K562 (cell line): ENCODE results near the gene ZNF326. TPM values are rescaled to one million over a fixed set of nuclear protein-coding genes. Genes with fewer than 3 reads are reported as not detected.

ENCODE experiments used
- CCNT2 ChIP-seq: IDR thresholded peaks from 2 replicates; pipeline ENCODE4 v1.6.1; 2011; ENCODE audit warnings: borderline replicate concordance, low read depth, mild to moderate bottlenecking, moderate library complexity, mixed read lengths, low read length; ENCODE audit not compliant: insufficient read length; ENCODE audit errors: extremely low read depth
- CEBPG ChIP-seq, 3 experiments: fragments of 200-800 bp in 1 of 3; sonication (Bioruptor generic) in 1 of 3; sonication (generic) in 1 of 3; formaldehyde crosslinking in 1 of 3; IDR thresholded peaks in 2 of 3; conservative IDR thresholded peaks in 1 of 3; 2 replicates each; pipeline versions ENCODE4 v1.6.1 to v1.8.0; 2016 to 2022; ENCODE audit warnings: missing compliant biosample characterization in 2 of 3, missing genetic modification characterization in 2 of 3, mild to moderate bottlenecking in 1 of 3, missing genetic modification reagents in 1 of 3
- CHD7 ChIP-seq: fragments of 200-600 bp; sonication (generic); IDR thresholded peaks from one replicate; pipeline ENCODE4 v1.6.1; 2012; ENCODE audit warnings: mild to moderate bottlenecking, low read depth, low read length, inconsistent platforms
- CREB5 ChIP-seq: fragments of 250-450 bp; sonication (Bioruptor Pico); IDR thresholded peaks from 2 replicates; pipeline ENCODE4 v1.5.0; 2020; ENCODE audit warnings: mild to moderate bottlenecking
- KDM1A ChIP-seq, 2 experiments: fragments of 450-650 bp; IDR thresholded peaks; 2 replicates each; pipeline ENCODE4 v1.6.1; 2016; ENCODE audit warnings: mild to moderate bottlenecking in 2 of 2
- KLF16 ChIP-seq: IDR thresholded peaks from 2 replicates; pipeline ENCODE4 v1.6.1; 2016; ENCODE audit warnings: antibody characterized with exemption
- MEF2A ChIP-seq: IDR thresholded peaks from 2 replicates; pipeline ENCODE4 v1.6.1; 2011; ENCODE audit warnings: low read depth, mild to moderate bottlenecking, low read length, moderate library complexity; ENCODE audit not compliant: control insufficient read depth
- MEF2D ChIP-seq: conservative IDR thresholded peaks from 2 replicates; pipeline ENCODE4 v1.6.1; 2016; ENCODE audit warnings: low read depth, missing genetic modification characterization, missing compliant biosample characterization
- RNF2 ChIP-seq: sonication (generic); IDR thresholded peaks from 2 replicates; pipeline ENCODE4 v1.6.1; 2016
- SMARCE1 ChIP-seq: fragments of 450-650 bp; IDR thresholded peaks from 2 replicates; pipeline ENCODE4 v1.7.1; 2016; ENCODE audit warnings: mild to moderate bottlenecking
- TAL1 ChIP-seq: fragments of 450-650 bp; IDR thresholded peaks from 2 replicates; pipeline ENCODE4 v1.6.1; 2016; ENCODE audit warnings: mild to moderate bottlenecking
- ZNF436 ChIP-seq: fragments of 250-450, 450-650 bp; sonication (Bioruptor Pico); formaldehyde crosslinking; IDR thresholded peaks from 2 replicates; pipeline ENCODE4 v1.7.0; 2020; ENCODE audit warnings: mild to moderate bottlenecking
- ZSCAN32 ChIP-seq: fragments of 450-650 bp; formaldehyde crosslinking; IDR thresholded peaks from 2 replicates; pipeline ENCODE4 v1.4.0; 2020; ENCODE audit warnings: mild to moderate bottlenecking, moderate library complexity
- polyA plus RNA-seq, 8 experiments: library from polyadenylated mRNA; depleted of rRNA in 4 of 8; stranded (reverse) in 5 of 8; unstranded in 3 of 8; fragments of >200 nt; fragmentation: Nextera tagmentation in 2 of 8; fragmentation: Illumina TruSeq in 1 of 8; extraction: Ambion mirVana in 2 of 8; extraction: Trizol in 1 of 8; gene quantifications; 2 replicates each; pipeline versions ENCODE4 v1.2.1 to v1.2.3, GENCODE V29; 2011 to 2014; ENCODE audit warnings: inconsistent platforms in 1 of 8, missing spikeins in 1 of 8
- total RNA-seq, 7 experiments: library from RNA; depleted of rRNA in 6 of 7; stranded (reverse); fragments of >200 nt in 6 of 7; fragmentation: Illumina TruSeq in 2 of 7; extraction: Trizol in 2 of 7; gene quantifications; 2 replicates each; pipeline versions ENCODE4 v1.2.1 to v1.2.3, GENCODE V29; 2011 to 2021; ENCODE audit warnings: low replicate concordance in 1 of 7

Gene ZNF326
- total and polyA plus RNA-seq, 9 of the 15 experiments (the other 6 are each of a cell fraction or from before 2014, with no cell fraction given) = 7.2 to 33.2 (median 20.1) TPM

GRCh38 chr1:89975540-89976125 lies 19.3 kb upstream of the ZNF326 start (continued):
- TF ChIP-seq KDM1A (IDR thresholded peaks at IDR 0.05) (0 out of 4 replicates have a peak, but pooled peaks of 1 of the 2 experiments have one; percentile 40), KLF16 (0 out of 2 replicates have a peak, but pooled peaks have one; percentile 48), CREB5 (no peak), MEF2A (peak; percentile 91), TAL1 (peak; percentile 60), MEF2D (tag) (peak; percentile 54; the same call in 1 of the 2 replicates), CCNT2 (peak; percentile 67), ZSCAN32 (CRISPR knock-in tag) (peak; percentile 65; the same call in 1 of the 2 replicates), SMARCE1 (peak; percentile 70; the same call in 1 of the 2 replicates), ZNF436 (CRISPR knock-in tag) (no peak), CHD7 (no peak), RNF2 (0 out of 2 replicates have a peak, but pooled peaks have one; percentile 21), CEBPG (CRISPR knock-in tag; IDR thresholded peaks at IDR 0.05) (no peak), CEBPG (tag; conservative IDR thresholded peaks at IDR 0.05 in 1 of 2, IDR thresholded peaks at IDR 0.05 in 1 of 2) (0 out of 4 replicates have a peak, but pooled peaks of 1 of the 2 experiments have one; percentile 22)
